ENCODE results near the gene KCNQ1.

KCNQ1 gene

DNA sequence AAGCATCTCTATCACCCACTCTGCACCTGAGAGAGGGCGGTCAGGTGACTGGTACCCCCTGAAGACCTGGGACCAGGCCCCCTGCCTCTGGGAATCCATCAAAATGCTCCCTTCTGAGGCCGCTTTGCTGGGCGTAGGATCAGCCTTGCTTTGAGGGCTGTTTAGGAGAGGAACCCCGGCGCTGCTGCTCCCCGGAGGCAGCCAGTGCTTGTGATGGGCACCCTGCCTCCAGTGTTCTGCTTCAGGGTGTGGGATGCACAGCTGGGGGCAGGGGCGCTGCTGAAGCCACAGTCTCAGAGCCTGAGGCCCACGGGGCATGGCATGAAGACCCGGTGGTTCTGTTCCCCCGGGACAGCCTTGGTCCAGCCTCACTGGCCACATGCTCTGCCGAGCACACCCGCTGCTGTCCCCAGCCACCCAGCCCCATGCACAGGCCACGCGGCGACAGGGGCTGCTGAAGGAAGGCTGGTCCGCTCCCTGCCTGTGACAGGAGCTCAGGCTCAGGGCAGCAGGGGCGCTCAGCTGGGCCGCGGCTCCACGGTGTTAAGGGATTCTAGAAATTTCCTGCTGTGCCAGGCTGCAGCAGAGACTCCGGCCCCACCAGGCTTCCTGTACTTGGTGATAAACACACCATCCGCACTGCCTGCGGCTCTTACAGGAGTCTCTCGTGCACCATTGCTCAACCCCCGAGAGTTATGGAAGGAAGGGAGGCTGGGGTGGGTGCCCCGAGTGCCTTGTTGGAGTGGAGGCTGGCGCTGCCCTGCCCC lies 91.0 kb downstream of the KCNQ1 start:
- DNase-seq, result no peak

DNA sequence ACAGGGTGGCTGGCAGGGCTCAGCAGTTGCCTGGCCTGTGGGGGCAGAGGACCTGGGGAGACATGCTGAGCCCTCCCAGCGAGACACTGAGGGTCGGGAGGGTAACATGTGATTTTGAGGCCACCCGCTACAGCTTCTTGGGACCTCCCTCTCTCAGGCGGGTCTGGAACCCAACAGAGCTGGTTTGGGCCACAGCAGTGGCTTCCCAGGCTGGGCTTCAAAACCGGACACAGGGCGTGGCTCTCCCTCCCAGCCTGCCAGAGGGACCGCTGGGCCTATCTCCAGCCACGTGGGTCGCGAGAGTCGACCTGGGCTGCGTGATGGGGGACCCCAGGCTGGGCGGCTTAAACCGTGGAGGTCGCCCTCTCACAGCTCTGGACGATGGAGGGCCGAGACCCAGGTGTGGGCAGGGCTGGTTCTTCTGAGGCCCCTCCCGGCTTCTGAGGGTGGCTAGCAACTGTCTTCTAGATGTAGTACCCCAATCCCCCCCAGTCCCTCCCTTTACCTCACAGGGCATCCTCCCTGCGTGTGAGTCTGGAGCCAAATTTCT lies 91.7 kb downstream of the KCNQ1 start:
- no peak for DNase-seq

DNA sequence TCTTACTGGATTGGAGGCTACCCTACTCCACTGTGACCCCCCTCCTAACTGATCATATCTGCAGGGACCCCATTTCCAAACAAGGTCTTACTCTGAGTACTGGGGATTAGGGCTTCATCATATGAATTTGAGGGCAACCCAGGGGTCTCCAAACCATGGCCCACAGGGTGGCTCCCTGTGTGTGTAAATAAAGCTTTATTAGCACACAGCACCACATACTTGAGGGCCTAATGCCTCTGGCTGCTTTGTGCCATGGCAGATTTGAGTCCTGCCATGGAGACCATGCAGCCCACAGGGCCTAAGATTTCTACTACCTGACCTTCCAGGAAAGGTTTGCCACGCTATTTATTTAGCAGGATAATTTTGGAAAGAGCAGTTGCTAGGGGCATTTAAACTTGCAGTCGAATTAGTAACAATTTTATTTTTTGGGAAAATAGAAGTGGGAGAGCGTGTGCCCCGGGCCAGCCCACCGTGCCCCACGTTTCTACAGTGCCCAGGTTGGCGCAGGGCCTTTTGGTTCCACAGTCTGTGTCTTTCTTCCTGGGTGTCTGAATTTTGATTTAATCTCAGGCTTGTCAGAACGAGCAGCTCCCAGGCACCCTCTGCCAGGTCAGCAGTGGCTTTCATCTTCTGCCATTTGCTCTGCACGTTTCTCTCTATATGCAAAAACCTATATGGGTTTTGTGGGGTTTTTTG lies 92.3 kb downstream of the KCNQ1 start:
- DNase-seq, result no peak

DNA sequence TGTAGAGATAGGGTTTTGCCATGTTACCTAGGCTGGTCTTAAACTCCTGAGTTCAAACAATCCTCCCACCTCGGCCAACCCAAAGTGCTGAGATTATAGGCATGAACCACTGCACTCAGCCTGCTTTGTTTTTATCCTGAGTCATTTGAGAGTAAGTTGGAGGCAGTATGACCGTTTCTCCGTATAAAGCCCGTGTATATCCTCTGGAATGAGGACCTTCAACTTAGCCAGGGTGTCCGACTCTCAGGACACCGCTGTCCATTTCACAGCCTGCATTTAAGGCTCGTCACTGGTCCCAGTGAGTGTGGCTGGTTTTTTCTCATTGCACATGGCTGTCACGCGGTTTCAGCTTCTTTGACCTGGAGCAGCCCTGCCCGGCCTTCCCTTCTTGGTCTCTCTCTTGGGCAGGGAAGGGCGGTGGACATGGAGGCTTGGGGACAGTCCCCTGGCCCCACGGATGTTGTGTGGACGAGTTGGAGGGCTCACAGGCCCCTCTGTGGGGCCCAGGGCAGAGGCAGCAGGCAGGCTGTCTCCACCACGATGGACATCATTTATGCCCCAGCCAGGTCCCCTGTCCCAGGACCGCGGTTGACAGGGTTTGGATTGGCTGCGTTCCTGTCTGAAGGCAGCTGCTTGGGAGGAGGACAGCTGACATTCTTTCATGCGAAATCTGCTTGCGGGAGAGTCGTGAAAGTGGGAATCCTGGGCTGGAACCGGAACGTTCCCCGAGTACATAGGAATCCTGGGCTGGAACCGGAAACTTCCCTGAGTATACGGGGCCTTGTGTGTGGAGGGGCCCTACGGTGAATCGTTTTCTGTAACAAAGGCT lies 93.3 kb downstream of the KCNQ1 start:
- no peak for DNase-seq

DNA sequence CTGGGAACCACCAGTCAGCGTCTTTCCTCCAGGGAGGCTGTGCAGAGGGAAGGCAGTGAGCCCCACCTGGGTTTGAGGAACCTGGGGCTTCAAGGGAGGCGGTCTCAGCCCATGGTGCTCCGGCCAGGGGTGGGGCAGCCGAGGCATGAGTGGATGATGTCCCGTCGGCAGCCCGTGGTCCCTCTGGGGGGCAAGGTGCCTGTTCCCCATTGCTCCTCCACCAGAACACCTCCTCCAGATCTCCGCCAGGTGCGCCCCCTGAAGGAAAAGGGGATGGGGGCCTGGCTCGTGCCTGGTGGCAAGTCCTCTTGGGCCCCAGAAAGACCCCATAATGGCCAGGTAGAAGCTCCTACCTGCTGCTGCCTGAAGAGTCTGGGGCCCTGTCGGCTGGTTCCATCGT lies 94.1 kb downstream of the KCNQ1 start:
- DNase-seq, result no peak

DNA sequence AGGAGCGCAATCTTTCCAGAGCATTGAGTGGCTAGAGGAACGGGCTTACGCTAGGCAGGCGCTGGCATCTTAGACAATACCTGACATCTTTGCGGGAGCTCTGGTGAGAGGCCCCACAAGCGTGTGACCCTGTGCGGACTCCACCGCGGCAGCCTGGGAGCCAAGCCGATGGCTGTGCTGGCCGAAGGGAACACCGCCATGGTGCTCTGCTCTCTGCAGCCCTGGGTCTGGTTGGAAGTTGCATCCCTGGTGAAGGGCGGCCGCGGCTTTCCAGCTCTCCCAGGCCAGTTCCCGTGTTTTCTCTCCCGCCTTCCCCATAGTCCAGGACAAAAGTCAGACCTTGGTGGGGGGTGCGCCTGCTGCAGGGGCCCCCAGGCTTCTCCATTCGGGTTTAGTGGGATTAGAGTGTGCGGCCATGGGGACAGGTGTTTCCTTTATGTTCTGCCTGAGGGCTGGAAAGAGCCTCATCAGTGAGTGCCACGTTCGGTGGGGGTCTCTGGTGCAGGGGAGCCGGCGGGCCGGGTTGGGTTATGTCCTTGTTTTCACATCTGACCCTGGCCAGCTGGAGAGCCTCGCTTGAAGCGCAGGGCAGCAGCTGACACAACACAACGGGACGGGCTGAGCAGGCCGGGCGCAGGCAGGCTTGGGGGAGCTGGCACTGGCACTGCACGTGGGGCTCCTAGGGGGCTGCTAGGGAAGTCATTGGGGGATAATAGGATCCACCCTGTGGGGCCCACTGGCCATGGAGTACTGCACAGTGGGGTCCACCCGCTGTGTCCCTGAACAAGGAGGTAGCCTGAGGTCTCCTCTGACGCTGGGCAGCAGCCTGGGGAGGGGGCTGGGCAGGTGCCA lies 94.8 kb downstream of the KCNQ1 start:
- DNase-seq, result no peak

DNA sequence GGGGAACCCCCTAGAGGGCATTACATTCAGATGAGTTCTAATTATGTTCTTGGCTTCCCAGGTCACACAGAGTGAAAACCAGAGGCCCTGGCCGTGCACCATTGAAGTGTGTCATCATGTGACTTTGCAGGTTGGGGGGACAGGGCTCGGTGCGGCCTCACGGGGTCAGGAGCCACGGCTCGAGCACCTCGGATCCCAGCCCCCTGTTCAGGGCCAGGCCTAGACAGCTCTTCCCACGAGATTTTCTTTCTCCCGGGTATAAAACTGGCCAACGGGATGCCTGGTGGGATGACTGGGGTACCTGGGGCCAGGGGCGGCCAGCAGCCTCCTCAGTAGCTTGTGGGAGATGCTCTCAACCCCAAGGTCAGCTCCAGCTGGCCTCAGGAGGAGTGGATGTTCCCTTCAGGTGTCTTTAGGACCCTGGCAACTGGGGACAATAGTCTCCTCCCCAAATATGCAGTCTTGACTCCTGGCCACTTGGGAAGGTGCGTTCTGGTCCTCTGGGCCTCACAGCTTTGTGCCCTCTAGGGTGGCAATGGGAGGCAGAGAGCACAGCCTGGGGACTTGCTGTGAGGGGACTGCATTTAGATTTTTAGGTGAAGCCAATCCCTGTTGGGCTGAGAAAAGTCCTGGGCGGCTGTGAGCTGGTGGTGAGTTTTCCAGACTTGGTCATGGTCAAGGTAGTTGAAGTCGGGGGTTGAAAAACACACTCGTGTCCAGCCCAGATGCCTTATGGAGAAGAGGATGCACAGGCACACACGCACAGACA lies 95.6 kb downstream of the KCNQ1 start:
- no peak for DNase-seq

DNA sequence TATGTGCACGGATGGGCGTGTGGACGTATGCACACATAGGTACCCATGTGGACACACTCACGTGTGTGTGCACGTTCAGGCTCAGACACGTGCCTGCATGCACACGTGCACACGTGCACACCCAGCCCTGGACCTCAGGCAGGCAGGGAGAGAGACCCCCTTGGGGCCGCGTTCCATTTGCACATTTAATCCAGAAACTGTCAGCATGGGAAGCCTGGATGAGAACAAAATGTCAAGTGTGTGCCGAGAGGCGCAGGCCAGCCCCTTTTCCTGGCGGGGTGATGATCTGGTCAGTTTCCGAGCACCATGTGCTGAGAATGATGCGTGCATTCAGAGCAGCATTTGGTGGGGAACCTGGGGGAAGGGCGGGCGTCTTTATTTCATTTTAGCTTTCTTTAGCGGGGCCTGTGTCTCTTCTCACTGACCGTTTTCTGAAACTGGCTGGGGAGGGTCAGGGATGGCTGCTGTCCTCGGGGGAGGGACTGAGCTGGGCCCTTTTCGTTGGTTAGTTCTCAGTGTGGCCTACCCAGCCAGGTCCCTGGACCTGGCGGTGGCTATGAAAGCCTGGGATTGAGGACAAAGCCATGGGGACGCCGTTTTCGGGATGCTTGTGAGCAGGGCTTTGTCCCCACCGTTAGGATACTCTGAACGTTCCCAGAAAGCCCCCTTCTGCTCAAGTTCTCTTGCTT lies 96.3 kb downstream of the KCNQ1 start:
- DNase-seq, result no peak

DNA sequence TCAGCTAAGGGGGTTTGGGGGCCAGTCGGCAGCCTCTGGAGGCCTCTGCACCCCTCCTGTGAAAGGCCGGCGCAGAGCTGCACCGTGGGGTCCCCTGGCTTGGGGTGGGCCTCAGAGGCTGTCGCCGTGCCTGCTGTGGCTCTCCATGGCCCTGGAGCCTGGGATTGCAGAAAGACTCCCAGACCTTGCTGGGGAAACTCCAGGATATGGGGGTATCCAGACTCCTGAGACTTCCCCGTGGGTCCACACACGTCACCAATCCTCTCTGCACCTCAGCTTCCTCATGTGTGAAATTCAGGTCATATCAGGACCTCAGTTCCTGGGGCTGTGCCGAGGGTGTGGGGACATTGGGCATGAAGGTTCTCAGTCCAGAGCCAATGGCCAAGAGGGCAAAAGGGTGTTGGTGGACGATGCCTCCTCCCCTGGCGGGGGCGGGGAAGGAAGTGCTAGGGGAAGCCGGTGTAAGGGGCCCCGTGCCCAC lies 97.1 kb downstream of the KCNQ1 start:
- DNase-seq, result no peak

DNA sequence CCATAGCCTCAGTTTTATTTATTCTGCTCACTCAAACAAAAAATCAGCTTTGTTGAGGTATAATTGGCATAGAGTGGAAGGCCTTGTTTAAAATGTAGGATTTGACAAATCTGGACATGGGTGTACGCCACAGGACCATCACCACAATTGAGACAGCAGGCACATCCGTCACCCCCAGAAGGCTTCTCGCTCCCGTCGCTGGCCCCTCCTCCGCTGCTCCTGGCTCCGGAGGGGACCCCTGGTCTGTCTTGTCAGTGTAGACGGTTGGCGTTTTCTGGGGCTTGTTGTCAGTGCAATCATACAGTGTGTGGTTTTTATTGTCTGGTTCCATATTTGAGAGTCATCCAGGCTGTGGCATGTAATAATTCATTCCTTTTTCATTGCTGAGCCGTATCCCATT lies 97.6 kb downstream of the KCNQ1 start:
- DNase-seq, result no peak

DNA sequence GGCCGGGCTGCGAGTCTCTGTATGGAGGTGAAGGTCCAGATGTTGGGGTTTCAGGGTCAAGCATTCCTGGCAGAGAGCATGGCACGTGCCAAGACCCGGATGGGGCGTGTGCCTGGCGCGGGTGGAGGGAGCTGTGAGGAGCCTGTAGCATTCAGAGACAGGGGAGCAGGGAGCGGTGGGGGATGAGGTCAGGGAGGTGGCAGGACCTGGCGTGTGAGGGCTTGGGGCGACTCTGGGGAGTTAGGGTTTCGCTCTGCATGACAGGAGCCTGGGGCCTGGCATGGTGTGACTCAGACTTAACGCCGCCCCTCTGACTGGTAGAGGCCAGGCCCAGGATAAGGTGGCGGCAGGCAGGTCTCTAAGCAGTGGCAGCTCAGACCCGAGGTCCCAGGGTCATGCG lies 103.0 kb downstream of the KCNQ1 start:
- DNase-seq, result no peak

DNA sequence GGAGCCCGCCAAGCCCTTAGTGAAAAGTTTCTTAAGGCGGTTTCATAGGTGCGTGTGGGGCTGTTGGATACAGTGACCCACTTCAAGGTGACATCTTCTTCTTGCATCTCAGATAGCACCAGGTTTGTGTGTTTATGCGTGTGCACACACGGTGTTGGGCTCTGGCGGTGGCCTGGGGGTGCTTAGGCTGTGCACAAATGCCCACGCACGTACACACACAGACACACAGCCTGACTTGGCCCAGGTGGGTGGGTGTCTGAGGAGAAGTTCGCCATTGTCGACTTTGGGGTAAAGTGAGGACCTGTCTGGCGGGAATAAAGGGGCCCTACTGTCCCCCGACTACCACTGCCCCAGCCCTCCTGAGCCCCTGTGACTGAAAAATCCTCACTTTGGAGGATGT lies 103.8 kb downstream of the KCNQ1 start:
- no peak for DNase-seq

DNA sequence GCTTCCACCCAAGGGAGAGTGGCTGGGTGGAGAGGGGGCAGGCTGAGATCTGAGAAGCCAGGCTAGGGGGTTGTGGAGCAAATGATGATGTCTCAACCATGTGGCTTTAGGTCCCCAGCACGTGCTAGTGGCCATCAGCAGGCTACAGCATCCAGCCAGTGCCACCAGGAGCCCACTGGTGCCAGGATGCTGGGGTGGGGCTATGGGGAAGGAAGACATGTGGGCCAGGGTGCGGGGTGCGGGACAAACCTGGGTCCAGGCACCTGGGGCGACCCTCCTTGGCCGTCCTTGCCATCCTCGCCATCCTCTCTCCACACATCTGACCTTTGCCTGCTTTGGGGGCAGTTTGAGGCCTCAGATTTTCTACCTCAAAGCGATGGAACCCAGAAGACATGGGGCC lies 104.3 kb downstream of the KCNQ1 start:
- no peak for DNase-seq

DNA sequence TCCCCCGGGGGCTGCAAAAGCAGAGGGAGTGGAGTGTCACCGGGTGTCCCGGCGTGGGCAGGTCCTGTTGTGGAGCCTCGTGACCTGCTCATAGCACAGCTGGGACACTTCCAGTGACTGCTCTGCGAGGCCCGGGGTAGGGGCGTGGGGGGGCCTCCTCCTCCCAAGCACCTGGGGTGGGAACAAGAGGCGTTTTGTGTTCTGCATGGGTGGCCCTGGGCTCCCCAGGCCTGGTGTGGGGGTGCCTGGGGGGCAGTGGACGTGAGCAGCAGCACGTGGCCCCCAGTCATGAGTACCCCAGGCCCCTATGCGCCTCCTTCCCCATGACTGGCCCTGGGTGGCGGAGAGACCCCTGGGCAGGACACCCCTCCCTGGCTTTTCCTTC lies 104.7 kb downstream of the KCNQ1 start:
- no peak for DNase-seq

DNA sequence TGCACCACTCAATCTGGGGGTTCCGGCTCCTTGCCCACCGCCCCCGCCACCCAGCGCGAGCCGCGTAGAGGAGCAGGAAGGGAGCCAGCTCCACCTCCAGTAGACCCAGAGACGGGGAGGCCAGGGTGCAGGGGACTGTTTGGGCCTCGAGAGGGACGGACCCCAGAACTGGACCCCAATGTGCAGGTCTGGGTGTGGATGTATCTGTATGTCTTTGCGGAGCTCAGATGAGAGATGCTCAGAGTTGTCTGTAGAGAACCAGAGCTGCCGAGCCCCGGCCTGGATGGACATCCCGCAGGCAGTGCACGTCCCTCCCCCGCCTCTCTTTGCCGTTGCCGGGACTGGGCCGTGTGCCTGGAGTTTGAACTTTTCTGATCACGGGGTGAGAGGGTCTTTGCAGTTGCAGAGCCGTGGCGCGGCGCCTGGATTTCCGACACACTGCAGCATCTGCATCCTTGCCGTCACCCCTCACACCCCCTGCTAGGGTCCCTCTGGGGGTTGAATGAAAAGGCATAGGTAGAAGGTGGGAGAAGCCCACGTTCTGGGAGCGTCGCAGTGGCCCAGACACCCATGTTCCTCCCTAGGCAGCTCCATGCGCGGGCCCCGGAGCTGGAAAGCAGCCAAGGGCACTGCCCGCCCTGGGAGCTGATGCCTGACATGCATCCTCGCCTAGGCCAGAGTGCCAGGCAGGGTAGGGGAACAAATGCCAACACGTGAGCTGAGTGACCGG lies 105.2 kb downstream of the KCNQ1 start:
- no peak for DNase-seq

DNA sequence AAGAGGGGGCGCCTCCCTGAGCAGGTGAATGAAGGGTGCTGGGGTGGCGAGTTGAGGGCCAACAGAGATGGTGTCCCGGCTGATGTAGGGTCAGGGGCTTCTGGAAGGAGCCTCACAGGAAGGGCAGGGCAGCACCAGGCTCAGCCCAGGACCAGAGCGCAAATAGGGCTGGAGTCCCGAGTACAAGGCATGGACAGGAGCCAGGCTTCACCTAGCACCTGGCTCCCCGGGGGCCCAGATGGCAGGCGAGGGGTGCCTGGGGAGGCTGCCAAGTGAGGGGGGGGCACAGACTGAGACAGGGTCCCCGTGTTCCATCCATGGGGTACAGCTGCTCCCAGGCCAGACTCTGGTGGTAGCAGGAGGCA lies 105.8 kb downstream of the KCNQ1 start:
- DNase-seq, result no peak

DNA sequence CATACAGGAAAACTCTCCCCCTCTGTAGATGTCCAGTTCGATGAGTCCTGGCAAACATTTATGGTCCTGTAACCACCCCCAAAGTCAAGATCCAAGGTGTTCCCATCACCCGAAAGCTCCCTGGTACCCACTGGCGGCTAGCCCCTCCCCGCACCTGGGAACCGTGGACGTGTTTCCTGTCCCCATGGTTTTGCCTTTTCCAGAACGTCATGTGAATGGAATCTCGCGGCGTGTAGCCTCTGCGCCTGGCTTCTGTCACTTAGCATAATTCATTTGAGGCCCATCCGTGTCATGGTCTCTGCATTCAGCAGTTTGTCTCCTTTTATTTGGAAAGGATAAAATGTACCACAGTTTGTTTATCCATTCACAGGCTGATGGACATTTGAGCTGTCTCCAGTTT lies 106.3 kb downstream of the KCNQ1 start:
- no peak for DNase-seq

DNA sequence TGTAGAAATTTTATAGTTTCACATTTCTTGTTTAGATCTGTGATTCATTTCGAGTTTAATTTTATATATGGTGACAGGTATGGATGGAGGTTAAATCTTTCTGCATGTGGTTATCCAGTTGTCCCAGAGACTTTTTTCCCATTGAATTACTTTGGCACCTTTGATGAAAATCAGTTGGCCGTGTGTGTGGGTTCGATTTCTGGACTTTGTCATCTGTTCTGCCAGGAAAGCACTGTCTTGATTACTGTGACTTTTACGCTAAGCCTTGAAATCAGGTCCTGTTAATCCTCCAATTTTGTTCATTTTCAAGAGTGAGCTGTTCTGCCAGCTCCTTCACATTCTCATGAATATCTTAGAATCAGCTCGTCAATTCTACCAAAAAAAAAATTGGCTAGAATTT lies 107.4 kb downstream of the KCNQ1 start:
- no peak for DNase-seq

DNA sequence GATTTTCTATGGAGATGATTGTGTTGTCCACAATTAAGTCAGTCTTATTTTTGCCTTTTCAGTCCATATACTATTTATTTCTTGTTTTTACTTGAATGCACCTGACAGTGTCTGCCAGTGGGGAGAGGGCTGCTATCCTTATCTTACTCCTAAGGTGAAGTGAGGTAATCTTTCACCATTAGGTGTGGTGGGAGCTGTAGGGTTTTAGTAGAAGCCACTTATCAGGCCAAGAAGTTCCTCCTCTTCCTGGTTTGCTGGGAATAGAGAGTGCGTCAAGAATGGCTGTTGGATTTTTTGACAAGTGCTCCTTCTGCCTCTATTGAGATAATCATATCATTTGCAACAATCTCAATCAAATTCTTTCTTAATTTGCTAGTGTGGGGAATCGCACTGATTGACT lies 108.4 kb downstream of the KCNQ1 start:
- no peak for DNase-seq

DNA sequence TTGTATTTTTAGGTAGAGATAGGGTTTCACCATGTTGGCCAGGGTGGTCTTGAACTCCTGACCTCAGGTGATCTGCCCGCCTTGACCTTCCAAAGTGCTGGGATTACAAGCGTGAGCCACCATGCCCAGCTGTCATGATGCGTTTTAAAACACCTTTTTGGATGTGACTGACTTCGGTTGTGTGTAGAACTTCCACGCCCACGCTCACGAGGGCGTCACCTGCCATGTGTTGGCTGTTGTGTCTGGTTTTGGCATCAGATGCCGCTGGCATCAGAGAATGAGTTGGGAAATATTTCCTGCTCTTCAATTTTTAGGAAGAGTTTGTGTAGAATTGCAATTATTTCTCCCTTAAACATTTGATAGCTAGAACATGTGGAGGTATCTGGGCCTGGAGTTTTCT lies 109.1 kb downstream of the KCNQ1 start:
- DNase-seq, result no peak
